ENCODE results near the gene GTF2F1.
A peak's percentile ranks its signal among the peaks of the same experiment; 100 is the strongest.
"Not testable (repeated sequence)": the region's sequence is repeated elsewhere in the genome, so short reads cannot be mapped to it uniquely, and the experiment has no call there.

Gene GTF2F1

GRCh38 chr19:6393074-6393982 is at the start of gene GTF2F1:
TSS of gene GTF2F1 (minus strand) at chr19:6393164. CDS start at chr19:6392995, 169 bp downstream.
- peak; percentile 79 to 85 for DNase-seq

- DNase-seq, result no peak
Observed at GRCh38 chr19:6442087-6442688, 49.2 kb upstream of the GTF2F1 start.

- no peak for DNase-seq
Observed at GRCh38 chr19:6440905-6441304, 47.9 kb upstream of the GTF2F1 start.

- DNase-seq, result no peak
Observed at GRCh38 chr19:6439743-6440142, 46.8 kb upstream of the GTF2F1 start.

- DNase-seq, result no peak
Observed at GRCh38 chr19:6433663-6434062, 40.7 kb upstream of the GTF2F1 start, which contains the start of gene SLC25A41. TSS of gene SLC25A41 (minus strand) at chr19:6433763. CDS start at chr19:6433693, 70 bp downstream.

- no peak for DNase-seq
Observed at GRCh38 chr19:6433165-6433564, 40.2 kb upstream of the GTF2F1 start.

- no peak for DNase-seq
Observed at GRCh38 chr19:6431891-6432290, 38.9 kb upstream of the GTF2F1 start.

- no peak for DNase-seq
Observed at GRCh38 chr19:6429419-6430221, 36.7 kb upstream of the GTF2F1 start.

GRCh38 chr19:6428692-6429418 is 35.9 kb upstream of the GTF2F1 start:
- not testable (repeated sequence) for DNase-seq

GRCh38 chr19:6427131-6427530 is 34.2 kb upstream of the GTF2F1 start:
- no peak for DNase-seq

- DNase-seq, result peak; percentile 8 to 24
Observed at GRCh38 chr19:6425732-6426620, 33.0 kb upstream of the GTF2F1 start.

GRCh38 chr19:6424939-6425731 is 32.2 kb upstream of the GTF2F1 start:
- DNase-seq, result peak; percentile 99 to 100

GRCh38 chr19:6424195-6424938 is 31.4 kb upstream of the GTF2F1 start, which contains the start of gene KHSRP:
TSS of gene KHSRP (minus strand) at chr19:6424811. CDS start at chr19:6424701, 110 bp downstream.
- DNase-seq, result no peak

- DNase-seq, result peak; percentile 11 to 18
Observed at GRCh38 chr19:6423499-6424194, 30.7 kb upstream of the GTF2F1 start.

GRCh38 chr19:6421075-6422014 is 28.4 kb upstream of the GTF2F1 start:
- no peak for DNase-seq

- no peak for DNase-seq
Observed at GRCh38 chr19:6418562-6418932, 25.6 kb upstream of the GTF2F1 start.

GRCh38 chr19:6417713-6418561 is 25.0 kb upstream of the GTF2F1 start:
- no peak for DNase-seq

Data from AML-193 (cell line).